HL-60/S4 treated with retinoic acid at 250 ng/mL for 4 days and 3 days (cell line): ENCODE measurements around the gene CKB.
"Not testable (repeated sequence)": the region's sequence is repeated elsewhere in the genome, so short reads cannot be mapped to it uniquely, and the experiment has no call there.

Source experiments
- in situ Hi-C: fragments of 300-500 bp; cut with MboI; formaldehyde crosslinking; loops from 2 replicates; pipeline ENCODE4 v1.7.0; 2022; ENCODE audit warnings: low sequenced_read_pairs

The CKB gene

DNA sequence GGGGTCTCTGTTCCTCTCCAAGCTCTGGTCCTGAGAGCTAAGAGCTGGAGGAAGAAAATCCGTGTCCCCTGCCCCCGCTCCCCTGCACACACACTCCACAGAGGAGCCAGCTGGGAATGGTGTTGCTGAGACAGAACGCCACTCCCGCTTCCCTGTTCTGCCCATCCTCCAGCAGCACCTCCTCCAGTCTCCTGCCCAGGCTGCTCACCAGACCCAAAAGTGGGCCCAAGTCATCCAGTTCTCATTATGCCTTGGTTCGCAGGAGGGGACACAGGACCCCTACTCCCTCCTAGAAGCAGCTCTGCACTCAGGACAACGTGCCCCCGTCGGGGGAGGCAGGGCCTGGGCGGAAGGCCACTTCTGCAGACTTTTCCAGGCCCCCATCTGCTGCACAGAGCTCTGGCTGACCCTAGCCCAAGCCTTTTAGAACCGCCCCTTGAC, 5.5 kb upstream of the CKB start:
- in situ Hi-C loops = no loop called here

DNA sequence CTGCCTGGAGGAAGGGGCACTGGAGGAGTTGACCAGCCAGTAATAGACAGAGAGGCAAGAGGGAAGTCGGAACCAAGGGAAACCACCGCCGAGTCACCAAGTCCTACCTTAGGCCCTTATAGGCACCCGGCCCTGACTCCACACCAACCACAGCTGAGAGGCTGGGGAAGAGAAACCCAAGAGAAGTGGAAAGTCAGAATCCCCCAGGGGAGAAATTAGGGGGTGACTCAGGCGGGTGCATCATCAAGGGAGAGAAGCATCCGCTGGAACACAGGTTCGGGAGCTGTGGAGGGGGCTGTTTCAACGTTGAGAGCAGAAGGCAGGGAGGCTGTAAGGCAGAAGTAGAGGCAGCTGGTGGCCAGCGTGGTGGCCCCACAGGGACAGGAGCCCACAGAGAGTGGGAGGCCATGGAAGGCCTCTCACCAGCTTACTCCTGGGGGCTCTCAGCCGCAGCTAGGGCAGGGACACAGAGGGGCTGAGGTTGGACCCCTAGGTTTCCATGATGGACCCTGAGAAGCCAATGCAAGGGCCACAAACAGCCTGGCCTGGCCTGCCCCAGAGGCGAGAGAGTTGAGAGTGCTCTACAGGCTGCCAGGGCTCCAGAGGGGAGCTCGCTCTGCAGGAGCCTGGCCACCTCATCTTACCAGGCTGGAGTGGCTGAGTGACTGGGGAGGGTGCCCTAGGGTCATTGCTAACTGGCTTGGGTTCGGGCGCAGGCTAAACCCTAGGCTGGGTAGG, 4.9 kb upstream of the CKB start:
- in situ Hi-C loops = no loop called here

- in situ Hi-C loops = no loop called here
Measured at GRCh38 chr14:103526914-103527248, 4.3 kb upstream of the CKB start.

GRCh38 chr14:103526247-103526913, 3.8 kb upstream of the CKB start:
- in situ Hi-C loops = no loop called here

GRCh38 chr14:103525430-103526246, 3.0 kb upstream of the CKB start:
- in situ Hi-C loops = not testable (repeated sequence)

GRCh38 chr14:103524002-103524935, 1.6 kb upstream of the CKB start:
- in situ Hi-C loops = no loop called here

DNA sequence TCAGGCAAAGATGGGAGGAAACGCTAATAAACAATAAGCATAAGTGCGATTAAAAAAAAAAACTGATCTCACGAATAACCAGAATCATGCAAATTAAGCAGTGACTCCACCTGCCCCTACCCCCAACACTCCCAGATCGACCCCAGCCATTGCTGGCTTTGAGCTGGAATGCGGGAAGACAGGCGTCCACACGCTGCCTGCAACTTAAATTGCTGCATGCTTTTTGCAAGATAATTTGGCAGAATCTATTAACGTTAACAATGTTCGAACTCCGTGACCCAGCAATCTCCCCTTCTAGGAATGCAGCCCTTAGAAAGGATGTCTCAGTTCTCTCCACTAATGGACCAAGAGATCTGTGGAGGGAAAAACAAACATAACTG, 935 bp upstream of the CKB start:
- in situ Hi-C loops = no loop called here

DNA sequence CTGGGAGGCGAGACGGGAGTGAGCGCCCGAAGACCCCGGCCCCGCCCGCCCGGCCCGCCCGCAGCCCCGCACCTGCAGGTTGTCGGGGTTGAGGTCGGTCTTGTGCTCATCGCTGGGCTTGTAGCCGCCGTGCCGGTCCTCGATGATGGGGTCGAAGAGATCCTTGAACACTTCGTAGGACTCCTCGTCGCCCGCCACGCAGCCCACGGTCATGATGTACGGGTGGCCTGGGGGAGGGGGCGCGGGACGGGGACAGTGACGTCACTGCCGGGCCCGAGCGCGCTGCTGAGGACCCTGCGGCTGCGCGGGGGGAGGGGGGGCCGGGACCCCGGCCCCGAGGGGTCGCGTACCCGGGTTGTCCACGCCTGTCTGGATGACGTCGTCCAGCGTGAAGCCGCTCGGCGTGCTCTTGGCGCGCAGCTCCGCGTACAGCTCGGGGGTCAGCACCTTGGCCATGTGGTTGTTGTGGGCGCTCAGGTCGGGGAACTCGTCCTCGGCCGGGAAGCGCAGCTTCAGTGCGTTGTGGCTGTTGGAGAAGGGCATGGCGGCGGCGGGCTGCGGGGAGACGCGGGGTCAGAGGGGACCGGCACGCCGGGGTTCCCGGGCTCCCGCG, 573 bp downstream of the CKB start:
- in situ Hi-C loops = no loop called here

- in situ Hi-C loops = no loop called here
Measured at GRCh38 chr14:103521438-103521950, 1.1 kb downstream of the CKB start.

DNA sequence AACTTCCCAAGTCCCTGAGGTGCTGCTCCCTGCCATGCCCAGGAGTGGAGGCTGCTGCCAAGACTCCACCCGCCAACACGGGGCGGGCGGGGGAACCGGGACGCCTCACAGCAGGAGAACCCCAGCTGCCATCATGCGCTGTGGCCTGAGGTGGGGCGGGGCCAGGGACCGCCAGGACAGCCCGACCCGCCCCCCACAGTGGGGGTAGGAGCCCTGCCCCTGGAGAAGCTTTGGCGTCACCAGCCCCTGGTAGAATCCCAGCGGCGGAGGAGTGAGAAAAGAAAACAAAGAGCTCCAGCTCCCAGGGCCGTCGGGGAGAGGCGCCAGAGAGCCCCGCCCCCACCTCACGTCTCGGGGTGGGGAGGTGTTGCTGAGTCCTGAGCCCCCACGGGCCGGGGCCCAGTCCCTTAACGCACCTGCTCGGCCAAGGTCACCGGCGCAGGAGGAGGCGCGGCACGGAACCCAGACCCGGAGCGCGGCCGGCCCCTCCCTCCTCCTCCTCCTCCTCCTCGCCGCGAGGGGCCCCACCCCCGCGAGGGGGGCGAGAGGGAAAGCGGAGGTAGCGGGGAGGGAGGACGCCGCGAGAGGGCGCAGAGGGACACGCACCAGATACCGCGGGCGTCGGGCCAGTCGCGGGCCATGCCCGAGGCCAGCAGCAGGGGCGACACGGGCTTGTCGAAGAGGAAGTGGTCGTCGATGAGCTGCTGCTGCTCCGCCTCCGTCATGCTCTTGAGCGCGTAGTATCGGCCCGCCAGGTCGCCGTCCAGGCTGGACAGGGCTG, 1.8 kb downstream of the CKB start:
- in situ Hi-C loops = no loop called here

DNA sequence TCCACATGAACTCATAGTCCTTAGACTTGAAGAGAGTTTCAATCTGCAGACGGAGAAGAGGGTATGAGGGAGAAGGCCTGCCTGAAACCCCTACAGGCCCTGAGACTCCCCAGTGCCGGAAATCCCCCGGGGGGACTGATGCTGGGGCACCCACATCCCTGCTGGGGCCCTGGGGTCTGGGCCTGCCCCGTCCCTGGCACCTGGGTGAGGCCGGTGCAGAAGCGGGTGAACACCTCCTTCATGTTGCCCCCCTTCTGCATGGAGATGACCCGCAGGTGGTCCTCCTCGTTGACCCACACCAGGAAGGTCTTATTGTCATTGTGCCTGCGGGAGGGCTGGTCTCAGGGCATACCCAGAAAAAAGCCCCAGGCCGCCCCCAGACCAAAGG, 2.4 kb downstream of the CKB start:
- in situ Hi-C loops = no loop called here

DNA sequence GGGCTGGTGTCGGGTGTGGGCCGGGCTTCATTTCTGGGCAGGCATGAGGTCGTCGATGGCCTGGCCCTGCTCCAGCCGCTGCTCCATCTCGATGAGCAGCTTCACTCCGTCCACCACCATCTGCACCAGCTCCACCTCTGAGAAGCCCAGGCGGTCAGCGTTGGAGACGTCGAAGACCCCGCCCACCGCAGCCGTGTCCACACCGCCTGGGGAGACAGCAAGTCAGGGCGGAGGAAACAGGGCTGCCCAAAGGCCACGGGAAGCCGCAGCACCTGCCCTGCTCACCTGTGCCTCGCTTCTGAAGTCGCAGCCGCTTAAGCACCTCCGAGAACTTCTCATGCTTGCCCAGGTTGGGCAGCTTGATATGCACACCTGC, 2.8 kb downstream of the CKB start:
- in situ Hi-C loops = no loop called here

GRCh38 chr14:103519043-103519836, 3.4 kb downstream of the CKB start:
- in situ Hi-C loops = no loop called here

- in situ Hi-C loops = no loop called here
Measured at GRCh38 chr14:103518422-103519042, 4.1 kb downstream of the CKB start.

DNA sequence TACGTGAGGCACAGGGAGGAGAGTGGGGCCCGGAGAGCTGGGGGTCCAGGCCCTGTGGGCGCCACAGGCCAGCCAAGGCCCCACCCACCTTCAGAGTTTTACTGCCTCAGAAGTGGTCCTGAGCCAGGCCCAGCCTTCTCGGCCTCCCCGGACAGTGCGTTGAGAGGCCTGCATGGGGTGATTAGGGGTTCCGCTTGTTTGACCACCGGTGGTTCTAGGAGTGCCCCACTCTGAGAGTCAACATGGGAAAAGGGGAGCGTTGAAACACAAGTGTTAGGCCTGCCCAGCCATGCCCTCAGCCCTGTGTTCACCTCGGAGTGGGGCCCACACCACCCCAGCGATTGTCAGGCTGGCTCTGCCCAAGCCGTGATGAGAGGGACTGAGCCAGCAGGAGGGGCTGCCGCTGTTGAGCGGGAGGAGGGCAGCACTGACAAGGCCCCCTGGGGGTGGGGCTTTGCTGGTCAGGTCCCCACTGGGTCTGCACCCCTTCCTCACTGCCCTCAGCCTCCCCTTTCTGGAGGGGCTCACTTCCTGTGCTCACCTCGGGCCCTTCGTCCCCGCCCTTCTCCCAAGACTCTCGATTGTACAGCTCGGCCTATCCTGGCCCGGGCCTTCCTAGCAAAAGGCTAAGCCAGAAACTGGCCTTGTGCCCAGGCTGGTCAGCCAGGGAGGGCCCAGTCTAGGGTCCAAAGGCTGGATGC, 4.8 kb downstream of the CKB start:
- in situ Hi-C loops = no loop called here

GRCh38 chr14:103517174-103517566, 5.5 kb downstream of the CKB start:
- in situ Hi-C loops = no loop called here

- in situ Hi-C loops = no loop called here
Measured at GRCh38 chr14:103516426-103517173, 6.0 kb downstream of the CKB start.
